Measurements from ENCODE around the gene TTR. TPM values are rescaled to one million over a fixed set of nuclear protein-coding genes. Genes with fewer than 3 reads are reported as not detected.
A peak's percentile ranks its signal among the peaks of the same experiment; 100 is the strongest.

TTR gene
- total and polyA plus RNA-seq, 2 of the 13 experiments (the other 11 are each of a cell fraction or from before 2014, with no cell fraction given), result 91.3 to 496 TPM

DNA sequence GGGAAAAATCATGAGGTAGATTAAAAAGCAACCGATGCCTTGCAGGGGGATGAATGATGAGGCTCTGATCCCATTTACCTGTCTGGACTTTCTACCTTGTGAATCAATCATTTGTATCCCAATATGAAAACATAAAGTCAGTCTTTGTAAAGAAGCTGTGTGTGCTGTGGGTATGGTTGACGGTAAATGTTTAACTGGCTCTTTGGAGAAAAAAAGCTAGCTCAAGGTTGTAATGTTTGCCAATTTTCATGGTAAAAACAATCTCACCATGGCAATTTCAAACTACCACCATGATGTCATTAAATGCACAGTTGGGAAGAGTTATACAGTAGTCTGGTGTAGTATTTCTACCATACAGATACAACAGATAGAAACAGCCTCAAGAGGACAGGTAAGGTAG lies 14.6 kb downstream of the TTR start (continued):
- TF ChIP-seq, protein P1, sequence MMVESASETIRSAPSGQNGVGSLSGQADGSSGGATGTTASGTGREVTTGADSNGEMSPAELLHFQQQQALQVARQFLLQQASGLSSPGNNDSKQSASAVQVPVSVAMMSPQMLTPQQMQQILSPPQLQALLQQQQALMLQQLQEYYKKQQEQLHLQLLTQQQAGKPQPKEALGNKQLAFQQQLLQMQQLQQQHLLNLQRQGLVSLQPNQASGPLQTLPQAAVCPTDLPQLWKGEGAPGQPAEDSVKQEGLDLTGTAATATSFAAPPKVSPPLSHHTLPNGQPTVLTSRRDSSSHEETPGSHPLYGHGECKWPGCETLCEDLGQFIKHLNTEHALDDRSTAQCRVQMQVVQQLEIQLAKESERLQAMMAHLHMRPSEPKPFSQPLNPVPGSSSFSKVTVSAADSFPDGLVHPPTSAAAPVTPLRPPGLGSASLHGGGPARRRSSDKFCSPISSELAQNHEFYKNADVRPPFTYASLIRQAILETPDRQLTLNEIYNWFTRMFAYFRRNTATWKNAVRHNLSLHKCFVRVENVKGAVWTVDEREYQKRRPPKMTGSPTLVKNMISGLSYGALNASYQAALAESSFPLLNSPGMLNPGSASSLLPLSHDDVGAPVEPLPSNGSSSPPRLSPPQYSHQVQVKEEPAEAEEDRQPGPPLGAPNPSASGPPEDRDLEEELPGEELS (CRISPR knock-in tag; IDR thresholded peaks at IDR 0.05), result peak; percentile 50
- TF ChIP-seq PRDM4 (CRISPR knock-in tag; IDR thresholded peaks at IDR 0.05; ENCODE audit: borderline replicate concordance) (no peak), MED8 (CRISPR knock-in tag; IDR thresholded peaks at IDR 0.05; ENCODE audit: insufficient replicate concordance) (no peak), ZNF331 (CRISPR knock-in tag; IDR thresholded peaks at IDR 0.05) (no peak), ZNF703 (CRISPR knock-in tag; IDR thresholded peaks at IDR 0.05; ENCODE audit: borderline replicate concordance) (no peak), REXO4 (CRISPR knock-in tag; IDR thresholded peaks at IDR 0.05; ENCODE audit: borderline replicate concordance) (no peak), FOXM1 (CRISPR knock-in tag; IDR thresholded peaks at IDR 0.05) (no peak), PAXIP1 (CRISPR knock-in tag; conservative IDR thresholded peaks at IDR 0.05) (peak; percentile 80), SALL2 (CRISPR knock-in tag; IDR thresholded peaks at IDR 0.05) (no peak), ZNF569 (CRISPR knock-in tag; IDR thresholded peaks at IDR 0.05; ENCODE audit: borderline replicate concordance) (no peak), IKZF5 (CRISPR knock-in tag; IDR thresholded peaks at IDR 0.05) (no peak; the same call in 1 of the 2 replicates), CHCHD3 (CRISPR knock-in tag; IDR thresholded peaks at IDR 0.05) (no peak), ATF5 (CRISPR knock-in tag; IDR thresholded peaks at IDR 0.05; ENCODE audit: low read depth) (no peak)
- TF ChIP-seq, protein P2, sequence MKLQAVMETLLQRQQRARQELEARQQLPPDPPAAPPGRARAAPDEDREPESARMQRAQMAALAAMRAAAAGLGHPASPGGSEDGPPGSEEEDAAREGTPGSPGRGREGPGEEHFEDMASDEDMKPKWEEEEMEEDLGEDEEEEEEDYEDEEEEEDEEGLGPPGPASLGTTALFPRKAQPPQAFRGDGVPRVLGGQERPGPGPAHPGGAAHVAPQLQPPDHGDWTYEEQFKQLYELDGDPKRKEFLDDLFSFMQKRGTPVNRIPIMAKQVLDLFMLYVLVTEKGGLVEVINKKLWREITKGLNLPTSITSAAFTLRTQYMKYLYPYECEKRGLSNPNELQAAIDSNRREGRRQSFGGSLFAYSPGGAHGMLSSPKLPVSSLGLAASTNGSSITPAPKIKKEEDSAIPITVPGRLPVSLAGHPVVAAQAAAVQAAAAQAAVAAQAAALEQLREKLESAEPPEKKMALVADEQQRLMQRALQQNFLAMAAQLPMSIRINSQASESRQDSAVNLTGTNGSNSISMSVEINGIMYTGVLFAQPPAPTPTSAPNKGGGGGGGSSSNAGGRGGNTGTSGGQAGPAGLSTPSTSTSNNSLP (IDR thresholded peaks at IDR 0.05; ENCODE audit: low read depth, low read length), result peak; percentile 51; the same call in 1 of the 2 replicates
- TF ChIP-seq, protein P3, sequence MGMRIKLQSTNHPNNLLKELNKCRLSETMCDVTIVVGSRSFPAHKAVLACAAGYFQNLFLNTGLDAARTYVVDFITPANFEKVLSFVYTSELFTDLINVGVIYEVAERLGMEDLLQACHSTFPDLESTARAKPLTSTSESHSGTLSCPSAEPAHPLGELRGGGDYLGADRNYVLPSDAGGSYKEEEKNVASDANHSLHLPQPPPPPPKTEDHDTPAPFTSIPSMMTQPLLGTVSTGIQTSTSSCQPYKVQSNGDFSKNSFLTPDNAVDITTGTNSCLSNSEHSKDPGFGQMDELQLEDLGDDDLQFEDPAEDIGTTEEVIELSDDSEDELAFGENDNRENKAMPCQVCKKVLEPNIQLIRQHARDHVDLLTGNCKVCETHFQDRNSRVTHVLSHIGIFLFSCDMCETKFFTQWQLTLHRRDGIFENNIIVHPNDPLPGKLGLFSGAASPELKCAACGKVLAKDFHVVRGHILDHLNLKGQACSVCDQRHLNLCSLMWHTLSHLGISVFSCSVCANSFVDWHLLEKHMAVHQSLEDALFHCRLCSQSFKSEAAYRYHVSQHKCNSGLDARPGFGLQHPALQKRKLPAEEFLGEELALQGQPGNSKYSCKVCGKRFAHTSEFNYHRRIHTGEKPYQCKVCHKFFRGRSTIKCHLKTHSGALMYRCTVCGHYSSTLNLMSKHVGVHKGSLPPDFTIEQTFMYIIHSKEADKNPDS (CRISPR knock-in tag; IDR thresholded peaks at IDR 0.05), result no peak

Data from HepG2 (cell line).